ENCODE results near the gene CHAF1A.

The CHAF1A gene

GRCh38 chr19:4385291-4386040 is 17.0 kb upstream of the CHAF1A start:
- DNase-seq = no peak

- DNase-seq = no peak
These were observed 16.2 kb upstream of the CHAF1A start for GRCh38 chr19:4386041-4386782.

DNA sequence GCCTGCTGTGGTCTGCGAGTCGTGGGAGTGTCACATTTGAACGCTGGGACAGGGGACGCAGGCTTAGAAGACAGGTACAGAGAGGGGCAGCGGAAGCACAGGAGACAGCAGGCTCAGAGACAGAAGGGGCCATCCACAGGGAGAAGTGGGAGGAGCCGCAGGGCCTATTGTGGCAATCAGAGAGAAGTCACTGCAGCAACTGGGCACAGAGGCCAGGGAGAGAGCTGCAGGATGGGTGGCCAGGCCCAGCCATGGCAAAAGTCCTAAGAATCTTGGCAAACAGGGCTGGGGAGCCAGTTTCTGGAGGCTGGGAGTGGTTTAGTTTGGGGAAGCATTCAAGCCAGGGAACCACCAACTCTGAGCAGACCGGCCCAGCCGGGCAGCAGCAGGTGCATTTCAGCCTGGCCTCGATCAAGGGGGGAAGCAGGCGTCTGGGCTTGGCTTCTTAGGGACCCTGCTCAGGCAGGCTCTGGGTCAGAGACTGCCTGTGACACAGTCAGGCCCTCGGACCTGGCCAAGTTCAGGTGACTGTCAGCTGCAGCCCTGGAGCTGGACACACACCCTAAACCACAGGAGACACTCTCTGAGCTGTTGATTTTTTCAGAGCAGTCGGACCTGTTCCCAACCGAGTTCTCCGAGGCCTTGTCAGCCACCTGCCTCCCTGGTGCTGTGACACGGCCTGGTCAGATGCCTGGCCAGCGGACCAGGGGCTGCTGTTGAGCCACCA is 13.9 kb upstream of the CHAF1A start:
- no peak for DNase-seq

- DNase-seq = no peak
These were observed 13.4 kb upstream of the CHAF1A start for GRCh38 chr19:4389064-4389375.

DNA sequence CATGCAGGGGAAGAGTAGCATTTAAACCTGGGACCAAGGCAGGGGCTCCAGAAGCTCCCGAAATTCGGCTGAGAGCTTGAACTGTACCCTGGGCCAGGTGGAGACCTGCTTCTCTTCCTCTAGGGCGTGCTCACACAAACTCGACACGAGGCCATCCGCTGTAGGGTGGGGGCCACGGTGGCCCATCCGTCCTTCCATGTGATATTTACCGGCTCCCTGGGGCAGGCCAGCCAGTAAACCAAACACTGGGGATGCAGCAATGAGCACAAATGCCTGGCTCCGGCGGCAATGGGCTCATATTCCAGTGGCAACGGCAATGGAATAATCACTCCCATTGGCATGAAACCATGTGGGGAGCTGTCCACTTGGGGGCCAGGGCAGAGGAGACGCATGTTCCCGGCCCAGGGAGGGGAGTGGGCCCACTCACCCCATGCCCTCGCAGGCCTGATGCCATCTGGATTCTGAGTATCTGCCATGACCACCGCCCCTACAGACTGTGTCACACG is 12.9 kb upstream of the CHAF1A start:
- no peak for DNase-seq

- DNase-seq = no peak
These were observed 12.3 kb upstream of the CHAF1A start for GRCh38 chr19:4390017-4390566.

GRCh38 chr19:4390567-4391305 is 11.7 kb upstream of the CHAF1A start:
- DNase-seq = no peak

- no peak for DNase-seq
These were observed 11.1 kb upstream of the CHAF1A start for GRCh38 chr19:4391306-4391693.

- DNase-seq = no peak
These were observed 10.5 kb upstream of the CHAF1A start for GRCh38 chr19:4391701-4392483.

- no peak for DNase-seq
These were observed 8.4 kb upstream of the CHAF1A start for GRCh38 chr19:4393947-4394590.

DNA sequence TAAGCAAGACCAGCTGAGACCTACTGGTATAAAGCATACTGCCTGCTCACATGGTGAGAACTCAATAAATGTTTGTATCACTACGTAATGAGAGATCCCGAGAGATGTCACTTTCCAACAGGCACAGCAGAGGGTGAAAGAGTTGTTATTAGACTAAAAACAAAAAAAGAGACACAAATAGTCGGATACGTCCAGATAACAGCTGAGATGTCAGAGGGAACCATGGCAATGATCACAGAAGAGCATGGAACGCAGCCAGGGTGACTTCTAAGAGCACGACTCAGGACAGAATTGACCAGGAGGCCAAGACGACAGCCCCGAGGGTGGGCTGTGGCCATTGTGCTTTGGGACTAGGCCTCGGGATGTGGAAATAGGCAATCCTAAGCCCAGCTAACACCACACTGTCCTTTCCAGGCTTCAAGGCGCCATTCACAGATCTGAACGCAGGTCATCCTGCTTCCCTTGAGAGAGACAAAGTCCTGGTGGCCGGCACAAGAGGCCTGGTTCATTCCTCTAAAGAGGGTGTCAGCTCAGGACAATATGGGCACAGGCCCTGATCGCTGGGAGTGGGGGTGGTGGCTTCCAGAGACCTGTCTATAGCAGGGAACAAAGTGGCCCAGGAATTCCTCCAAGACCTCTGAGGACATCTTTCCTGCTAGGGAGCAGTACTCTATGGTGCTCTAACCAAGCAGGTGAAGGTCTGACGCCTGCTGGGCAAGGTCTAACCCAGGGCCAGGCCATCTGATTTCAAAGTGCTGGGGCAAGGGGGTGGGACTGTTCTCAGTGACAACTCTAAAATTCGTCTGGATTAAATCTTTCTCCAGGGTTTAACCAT is 5.3 kb upstream of the CHAF1A start:
- DNase-seq = no peak

DNA sequence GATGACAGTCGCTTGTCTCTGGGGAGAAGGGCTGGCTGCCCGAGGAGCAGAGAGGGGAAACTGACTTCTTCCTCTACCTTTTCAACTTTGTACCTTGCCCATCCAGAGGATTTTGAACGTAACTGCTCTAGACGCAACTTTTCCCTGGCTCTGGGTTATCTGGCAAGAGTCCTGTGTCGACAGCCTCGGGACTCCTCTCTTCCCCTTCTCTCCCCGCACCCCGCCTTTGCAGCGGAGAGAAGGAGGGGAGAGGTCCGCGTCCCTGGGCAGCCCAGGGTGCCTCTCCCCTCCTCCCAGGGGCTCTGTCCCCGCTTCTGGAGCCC is 2.7 kb upstream of the CHAF1A start:
- no peak for DNase-seq

DNA sequence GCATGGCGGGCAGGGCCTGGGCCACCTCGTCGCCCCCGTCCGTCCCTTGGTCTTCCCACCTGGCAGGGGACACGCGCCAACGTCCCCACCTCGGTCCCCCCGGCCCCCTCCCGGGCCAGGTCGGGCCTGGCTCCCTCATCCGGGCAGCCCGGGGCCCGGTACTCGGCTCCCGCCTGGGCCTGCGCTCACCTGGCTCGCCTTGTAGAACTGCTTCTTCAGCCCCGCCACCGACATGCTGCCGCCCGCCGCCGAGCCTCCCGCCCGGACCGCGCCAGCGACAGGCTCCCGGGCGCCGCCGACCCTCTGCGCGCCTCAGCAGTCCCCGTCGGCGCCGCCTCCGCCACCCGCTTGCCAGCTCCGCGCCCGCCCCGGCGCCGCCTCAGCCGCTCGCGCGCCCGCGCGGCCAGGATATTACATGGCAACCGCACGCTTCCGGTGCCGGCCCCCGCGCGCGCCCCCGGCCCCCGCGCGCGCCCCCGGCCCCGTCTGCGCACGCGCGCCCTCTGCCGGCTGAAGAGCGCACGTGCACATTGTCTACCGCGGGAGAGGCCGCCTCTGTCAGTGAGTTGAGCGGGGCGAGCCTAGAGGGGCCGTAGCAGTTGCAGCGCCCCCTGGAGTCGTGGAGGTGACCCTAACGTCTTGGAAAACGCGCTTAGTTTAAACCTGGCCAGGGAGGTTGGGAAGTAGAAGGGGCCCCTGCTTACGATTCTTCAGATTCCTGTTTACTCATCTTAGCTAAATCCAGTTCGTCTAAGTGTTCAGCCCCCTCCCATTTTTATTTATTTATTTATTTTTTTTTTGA is 2.1 kb upstream of the CHAF1A start, which contains the start of gene SH3GL1:
TSS of gene SH3GL1 (minus strand) at position 413 of the 802 bp plus-strand sequence. CDS start at position 234, 179 bp downstream.
- DNase-seq = peak; percentile 92

DNA sequence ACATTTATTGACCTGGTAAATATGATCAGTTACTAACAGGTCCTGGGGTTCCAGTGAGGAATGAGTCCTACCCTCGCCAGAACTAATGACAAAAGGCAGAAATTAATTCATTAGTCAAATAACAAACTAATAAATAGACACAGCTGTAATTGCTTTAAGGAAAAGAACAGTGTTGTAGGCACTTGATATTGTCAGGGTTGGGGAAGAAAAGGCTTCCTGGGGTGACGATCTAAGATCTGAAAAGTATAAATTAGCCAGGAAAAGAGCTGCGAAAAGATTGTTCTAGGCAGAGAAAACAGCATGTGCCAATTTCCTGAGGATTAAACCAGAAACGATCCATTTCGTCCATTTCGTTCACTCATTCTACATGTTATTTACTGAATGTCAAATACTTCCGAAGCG is 670 bp upstream of the CHAF1A start:
- no peak for DNase-seq

- no peak for DNase-seq
These were observed 743 bp downstream of the CHAF1A start for GRCh38 chr19:4403005-4403761.

DNA sequence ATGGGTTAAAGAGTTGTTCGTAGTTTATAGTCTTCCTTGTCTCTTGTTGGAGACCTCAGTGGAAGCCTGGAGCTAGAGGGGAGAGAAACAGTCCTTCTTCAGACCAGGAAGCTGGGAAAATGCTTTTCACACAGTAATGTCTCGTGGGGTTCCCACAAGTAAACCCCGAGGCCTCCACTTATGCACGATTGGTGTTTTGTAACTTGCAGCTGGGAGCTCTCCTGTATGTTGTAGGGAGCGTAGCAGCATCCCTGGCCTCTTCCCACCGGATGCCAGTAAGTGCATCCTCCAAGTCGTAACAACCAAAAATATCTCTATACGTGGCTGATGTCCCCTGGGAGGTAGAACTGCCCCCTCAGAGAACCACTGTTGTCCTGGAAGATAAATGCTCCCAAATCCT is 3.5 kb downstream of the CHAF1A start:
- no peak for DNase-seq

DNA sequence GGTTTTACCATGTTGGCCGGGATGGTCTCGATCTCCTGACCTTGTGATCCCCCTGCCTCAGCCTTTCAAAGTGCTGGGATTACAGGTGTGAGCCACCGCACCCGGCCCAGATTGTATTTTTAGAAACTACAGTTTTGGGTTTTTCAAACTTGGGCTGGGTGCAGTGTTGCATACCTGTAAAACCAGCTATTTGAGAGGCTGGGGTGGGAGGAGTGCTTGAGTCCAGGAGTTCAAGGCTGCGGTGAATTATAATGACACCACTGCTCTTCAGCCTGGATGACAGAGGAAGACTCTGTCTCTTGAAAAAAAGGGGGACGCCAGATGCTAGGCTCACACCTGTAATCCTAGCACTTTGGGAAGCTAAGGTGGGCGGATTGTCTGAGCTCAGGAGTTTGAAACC is 4.2 kb downstream of the CHAF1A start:
- DNase-seq = no peak

- no peak for DNase-seq
These were observed 6.9 kb downstream of the CHAF1A start for GRCh38 chr19:4409123-4409933.

Data from stimulated activated CD4-positive, alpha-beta T cell treated with anti-CD3 and anti-CD28 coated beads, Interleukin-1b, Interleukin-23, amount 100 ng/mL, for 48 hours (primary cell).